ENCODE results near the gene ADAMTSL5.

The ADAMTSL5 gene

DNA sequence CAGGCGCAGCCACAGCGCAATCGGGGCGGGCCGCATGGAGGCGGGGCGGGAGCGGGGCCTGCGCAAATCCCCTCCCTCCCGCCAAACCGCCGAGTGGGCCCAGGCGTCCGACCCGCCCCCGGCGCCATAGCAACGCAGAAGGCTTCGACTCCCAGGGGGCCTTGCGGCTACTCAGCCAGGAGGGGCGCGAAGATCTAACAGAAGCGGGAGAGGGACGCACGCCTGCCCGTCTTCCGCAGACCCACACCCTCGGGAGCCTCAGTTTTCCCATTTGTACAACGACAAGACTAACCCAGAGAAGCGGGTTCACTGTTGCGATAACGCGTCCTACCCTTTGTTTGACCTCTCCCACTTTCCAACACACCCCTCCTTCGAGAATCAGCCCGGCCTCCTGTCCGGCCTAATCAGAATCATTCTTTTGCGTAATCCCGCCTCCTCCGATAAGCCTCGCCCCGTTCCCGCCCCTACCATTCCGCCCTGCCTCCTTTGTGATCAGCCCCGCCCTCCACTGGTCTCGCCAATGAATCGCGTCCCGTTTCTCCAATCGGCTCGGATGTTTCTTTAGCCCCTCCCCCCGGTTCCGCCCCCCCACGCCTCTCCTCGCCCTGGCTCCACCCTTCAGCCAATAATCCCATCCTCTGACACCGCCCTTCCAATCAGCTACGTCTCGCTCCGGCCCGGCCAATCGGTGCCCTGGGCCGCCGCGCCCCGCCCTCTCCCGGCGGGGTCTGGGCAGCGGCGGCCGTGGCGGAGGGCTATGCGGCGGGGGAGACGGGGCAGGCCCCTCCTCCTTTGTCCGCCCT, 22.3 kb downstream of the ADAMTSL5 start, which contains the start of gene PCSK4:
TSS of gene PCSK4 (minus strand) at position 40 of the 803 bp plus-strand sequence. CDS start at position 36, 4 bp downstream.
- Mint-ChIP-seq H3K27ac (peak within 1 kb of the TSS; percentile 77), H3K9me3 (no peaks in the 10 kb centered on the region), H3K4me1 (ENCODE audit: low read depth) (peaks cover 35% of the 10 kb centered on the region), H3K36me3 (ENCODE audit: low read depth) (no peaks in the 10 kb centered on the region), H3K27me3 (peaks cover 38% of the 10 kb centered on the region), H3K4me3 (peak within 1 kb of the TSS; percentile 78)
- intact Hi-C loops (cut with micrococcal nuclease) = no loop called here

GRCh38 chr19:1489463-1490310, 23.1 kb downstream of the ADAMTSL5 start:
- no peaks in the 10 kb centered on the region for H3K9me3 Mint-ChIP-seq
- peaks cover 34% of the 10 kb centered on the region for H3K27me3 Mint-ChIP-seq
- no peaks in the 10 kb centered on the region for H3K36me3 Mint-ChIP-seq (ENCODE audit: low read depth)
- peak overlapping the region; percentile 77 for H3K27ac Mint-ChIP-seq
- intact Hi-C loops (cut with micrococcal nuclease) = no loop called here
- H3K4me3 Mint-ChIP-seq = peak overlapping the region; percentile 78
- H3K4me1 Mint-ChIP-seq (ENCODE audit: low read depth) = peaks cover 35% of the 10 kb centered on the region

GRCh38 chr19:1488282-1488601, 24.6 kb downstream of the ADAMTSL5 start:
- Mint-ChIP-seq H3K36me3 (ENCODE audit: low read depth) (no peaks in the 10 kb centered on the region), H3K4me3 (no peak overlapping the region), H3K27ac (no peak overlapping the region), H3K9me3 (no peaks in the 10 kb centered on the region), H3K4me1 (ENCODE audit: low read depth) (peaks cover 33% of the 10 kb centered on the region), H3K27me3 (peaks cover 24% of the 10 kb centered on the region)
- intact Hi-C loops (cut with micrococcal nuclease) = no loop called here

DNA sequence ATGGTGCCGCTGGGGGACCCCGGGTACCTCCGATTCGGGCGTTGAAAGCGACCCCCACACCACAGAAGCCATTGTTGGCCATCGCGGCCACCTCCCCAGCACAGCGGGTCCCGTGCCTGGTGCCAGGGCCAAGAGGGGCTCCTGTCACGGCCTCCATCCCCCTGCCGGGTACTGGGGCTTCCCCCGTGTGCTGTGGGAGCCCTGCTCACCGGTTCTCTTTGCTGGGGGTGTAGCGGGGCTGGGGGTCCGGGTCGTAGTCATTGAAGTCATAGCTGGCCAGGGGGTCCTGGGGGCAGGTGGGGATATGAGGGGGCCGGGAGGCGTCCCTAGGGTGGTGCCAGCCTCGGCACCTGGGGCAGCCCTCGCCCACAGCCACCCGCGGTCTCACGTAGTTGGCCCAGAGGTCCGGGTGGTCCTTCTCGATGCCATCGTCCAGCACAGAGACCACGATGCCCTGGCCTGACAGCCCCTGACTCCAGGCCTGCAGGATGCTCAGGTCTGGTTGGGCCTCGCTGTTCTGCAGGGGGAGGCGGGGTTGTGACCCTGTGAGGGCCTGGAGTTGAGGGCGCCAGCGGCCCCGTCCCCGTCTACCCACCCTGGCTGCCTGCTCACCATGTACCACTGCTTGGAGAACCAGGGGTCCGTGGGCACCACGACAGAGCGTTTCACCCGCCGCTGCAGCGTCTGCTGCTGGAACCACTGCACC, 25.1 kb downstream of the ADAMTSL5 start:
- Mint-ChIP-seq H3K4me1 (ENCODE audit: low read depth) (peaks cover 28% of the 10 kb centered on the region), H3K27ac (no peak overlapping the region), H3K4me3 (no peak overlapping the region), H3K36me3 (ENCODE audit: low read depth) (no peaks in the 10 kb centered on the region), H3K27me3 (peaks cover 18% of the 10 kb centered on the region), H3K9me3 (no peaks in the 10 kb centered on the region)
- intact Hi-C loops (cut with micrococcal nuclease) = no loop called here

- Mint-ChIP-seq H3K4me1 (ENCODE audit: low read depth) (peaks cover 22% of the 10 kb centered on the region), H3K27ac (no peak overlapping the region), H3K9me3 (no peaks in the 10 kb centered on the region), H3K36me3 (ENCODE audit: low read depth) (no peaks in the 10 kb centered on the region), H3K4me3 (no peak overlapping the region), H3K27me3 (peaks cover 11% of the 10 kb centered on the region)
- intact Hi-C loops (cut with micrococcal nuclease) = no loop called here
Observed at GRCh38 chr19:1486720-1487575, 25.9 kb downstream of the ADAMTSL5 start.

GRCh38 chr19:1483979-1484428, 28.8 kb downstream of the ADAMTSL5 start:
- H3K36me3 Mint-ChIP-seq (ENCODE audit: low read depth) = peaks cover 5% of the 10 kb centered on the region
- H3K27me3 Mint-ChIP-seq = peaks cover 4% of the 10 kb centered on the region
- no peak overlapping the region for H3K4me3 Mint-ChIP-seq
- intact Hi-C loops (cut with micrococcal nuclease) = no loop called here
- no peaks in the 10 kb centered on the region for H3K9me3 Mint-ChIP-seq
- H3K4me1 Mint-ChIP-seq (ENCODE audit: low read depth) = peaks cover 26% of the 10 kb centered on the region
- H3K27ac Mint-ChIP-seq = no peak overlapping the region

DNA sequence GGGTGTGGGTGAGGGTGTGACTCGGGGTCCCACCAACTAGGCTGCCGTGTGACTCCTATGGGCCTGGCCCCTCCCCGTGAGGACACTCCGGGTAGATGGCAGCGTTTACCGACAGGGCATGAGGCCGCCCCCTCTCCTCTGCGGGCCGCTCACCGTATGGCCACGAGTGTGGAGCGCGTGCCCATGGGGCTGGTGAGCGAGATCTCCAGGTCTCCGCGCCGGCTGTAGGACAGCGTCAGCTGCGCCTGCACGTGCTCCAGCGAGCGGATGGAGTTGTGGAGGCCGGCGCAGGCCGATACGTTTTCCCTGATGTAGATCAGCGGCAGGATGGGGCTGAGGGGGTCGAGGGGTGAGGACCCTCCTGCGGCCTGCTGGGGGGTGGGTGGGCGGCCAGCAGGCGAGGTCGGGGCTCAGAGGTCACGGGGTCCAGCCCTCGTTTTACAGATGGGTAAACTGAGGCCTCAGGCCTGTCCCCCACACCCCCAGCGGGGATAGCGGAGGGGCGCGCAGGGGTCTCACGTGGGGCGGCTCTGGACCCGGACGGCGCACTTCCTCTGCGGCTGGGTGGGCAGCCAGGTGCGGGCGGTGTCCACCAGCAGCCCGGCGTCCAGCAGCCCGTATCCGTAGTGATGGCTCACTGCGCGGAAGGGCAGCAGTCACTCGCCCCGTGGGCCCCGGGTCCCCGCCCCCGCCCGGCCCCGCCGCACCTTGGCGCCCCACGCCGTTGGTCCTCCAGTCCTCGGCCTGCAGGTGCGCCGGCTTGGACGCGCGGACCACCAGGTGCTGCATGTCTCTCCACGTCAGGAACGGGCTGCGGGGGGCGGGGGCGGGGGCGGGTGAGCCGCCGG, 29.5 kb downstream of the ADAMTSL5 start:
- Mint-ChIP-seq H3K27ac (no peak overlapping the region), H3K36me3 (ENCODE audit: low read depth) (peaks cover 8% of the 10 kb centered on the region), H3K4me1 (ENCODE audit: low read depth) (peaks cover 23% of the 10 kb centered on the region), H3K27me3 (peaks cover 3% of the 10 kb centered on the region), H3K4me3 (no peak overlapping the region), H3K9me3 (no peaks in the 10 kb centered on the region)
- intact Hi-C loops (cut with micrococcal nuclease) = no loop called here

GRCh38 chr19:1482361-1483130, 30.3 kb downstream of the ADAMTSL5 start:
- H3K27ac Mint-ChIP-seq = no peak overlapping the region
- peaks cover 15% of the 10 kb centered on the region for H3K36me3 Mint-ChIP-seq (ENCODE audit: low read depth)
- no peaks in the 10 kb centered on the region for H3K9me3 Mint-ChIP-seq
- H3K4me1 Mint-ChIP-seq (ENCODE audit: low read depth) = peaks cover 20% of the 10 kb centered on the region
- H3K27me3 Mint-ChIP-seq = peaks cover 3% of the 10 kb centered on the region
- intact Hi-C loops (cut with micrococcal nuclease) = no loop called here
- H3K4me3 Mint-ChIP-seq = no peak overlapping the region

GRCh38 chr19:1481893-1482360, 30.9 kb downstream of the ADAMTSL5 start:
- Mint-ChIP-seq H3K27me3 (peaks cover 3% of the 10 kb centered on the region), H3K9me3 (no peaks in the 10 kb centered on the region), H3K36me3 (ENCODE audit: low read depth) (peaks cover 21% of the 10 kb centered on the region), H3K4me1 (ENCODE audit: low read depth) (peaks cover 26% of the 10 kb centered on the region), H3K4me3 (no peak overlapping the region), H3K27ac (no peak overlapping the region)
- intact Hi-C loops (cut with micrococcal nuclease) = no loop called here

DNA sequence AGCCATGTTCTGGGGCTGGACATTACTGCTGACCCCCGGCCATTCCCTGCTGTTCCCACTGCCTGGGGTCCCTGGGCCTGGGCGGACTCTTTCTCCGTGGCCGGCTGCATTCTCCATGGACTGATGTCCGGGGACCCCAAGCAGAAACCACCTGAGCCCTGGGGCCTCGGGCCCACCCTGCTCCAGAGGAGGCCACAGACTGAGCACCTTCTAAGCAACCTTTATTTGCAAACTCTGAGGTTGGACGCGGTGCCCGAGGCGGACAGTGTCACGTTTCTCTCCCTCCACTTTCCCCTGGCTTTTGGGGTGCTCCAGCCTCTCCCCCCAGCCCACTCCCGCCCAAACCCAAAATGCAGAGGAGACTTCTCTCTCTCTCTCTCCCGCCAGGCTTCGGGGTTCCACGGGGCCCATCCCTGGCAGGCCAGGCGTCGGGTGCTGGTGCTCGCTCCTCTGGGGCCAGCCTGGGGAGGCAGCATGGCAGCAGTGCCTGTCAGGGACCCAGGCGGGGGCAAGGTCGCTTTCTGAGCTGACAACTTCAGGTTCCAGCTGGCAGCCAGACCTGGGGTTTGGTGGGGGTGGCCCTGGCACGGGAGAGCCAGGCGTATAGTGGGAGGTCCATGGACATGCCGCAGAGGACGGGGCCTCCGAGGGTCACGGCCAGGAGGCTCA, 31.5 kb downstream of the ADAMTSL5 start:
- no peaks in the 10 kb centered on the region for H3K9me3 Mint-ChIP-seq
- H3K4me3 Mint-ChIP-seq = no peak overlapping the region
- peaks cover 3% of the 10 kb centered on the region for H3K27me3 Mint-ChIP-seq
- peaks cover 26% of the 10 kb centered on the region for H3K36me3 Mint-ChIP-seq (ENCODE audit: low read depth)
- peaks cover 27% of the 10 kb centered on the region for H3K4me1 Mint-ChIP-seq (ENCODE audit: low read depth)
- no peak overlapping the region for H3K27ac Mint-ChIP-seq
- intact Hi-C loops (cut with micrococcal nuclease) = no loop called here

DNA sequence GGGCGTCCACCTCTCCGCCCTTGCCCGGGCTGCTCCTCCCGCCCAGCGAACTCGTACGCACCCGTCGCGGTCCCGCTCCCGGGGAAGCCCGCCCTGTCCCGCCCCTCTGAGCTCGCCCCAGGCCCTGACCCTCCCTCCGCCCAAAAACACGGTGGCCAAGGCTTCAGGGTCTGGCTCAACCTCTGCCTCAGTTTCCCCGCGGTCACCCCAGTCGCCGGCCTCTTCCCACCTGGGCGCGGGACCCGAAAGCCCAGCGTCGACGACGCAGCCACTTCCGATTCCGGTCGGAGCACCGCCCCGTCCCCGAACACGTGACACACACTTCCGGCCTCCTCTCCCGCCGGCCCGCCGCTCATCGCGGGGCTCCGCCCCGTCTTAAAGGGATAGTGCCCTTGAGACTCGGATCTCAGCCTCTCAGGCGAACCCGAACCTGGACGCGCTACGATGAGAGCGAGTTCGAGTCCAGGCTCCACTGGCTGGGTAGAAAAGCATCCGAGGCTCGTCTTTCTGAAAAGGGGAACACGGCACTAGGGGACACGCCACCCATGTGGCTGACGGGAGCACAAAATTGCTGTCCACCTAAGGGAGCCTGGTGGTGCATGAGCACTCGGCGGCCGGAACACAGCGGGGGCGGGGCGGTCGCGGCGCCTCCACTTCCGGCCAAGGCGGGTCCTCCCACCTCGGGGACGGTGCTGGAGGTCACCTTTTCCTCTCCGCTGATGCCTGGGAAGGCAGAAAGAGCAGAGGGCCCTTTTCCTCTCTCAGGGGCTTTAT, 33.7 kb downstream of the ADAMTSL5 start, which contains the start of gene C19orf25:
TSS of gene C19orf25 (minus strand) at position 282 of the 774 bp plus-strand sequence. CDS start 312 bp downstream, outside the sequence.
- Mint-ChIP-seq H3K4me1 (ENCODE audit: low read depth) (peaks cover 27% of the 10 kb centered on the region), H3K27ac (peak within 1 kb of the TSS; percentile 99), H3K27me3 (peaks cover 15% of the 10 kb centered on the region), H3K36me3 (ENCODE audit: low read depth) (peaks cover 49% of the 10 kb centered on the region), H3K9me3 (no peaks in the 10 kb centered on the region), H3K4me3 (peak within 1 kb of the TSS; percentile 100)
- intact Hi-C loops (cut with micrococcal nuclease) = no loop called here

Data from dendritic cell treated with granulocyte-macrophage colony-stimulating factor and Interleukin-4, amounts not matched to agents 40 ng/mL and 50 ng/mL, for 4 days (primary cell).